ENCODE results near the gene DDX31.

DDX31 gene

GRCh38 chr9:132560616-132561202, 109.1 kb downstream of the DDX31 start:
- ATAC-seq (ENCODE audit: low read depth) (no peak), DNase-seq (ENCODE audit: low spot score) (no peak)
- TF ChIP-seq CTCF (IDR thresholded peaks at IDR 0.05; ENCODE audit: poor library complexity, severe bottlenecking) = no peak
- no peak overlapping the region for H3K27ac ChIP-seq (ENCODE audit: poor library complexity, severe bottlenecking)
- no peaks in the 10 kb centered on the region for H3K4me1 ChIP-seq (ENCODE audit: insufficient read depth, poor library complexity, severe bottlenecking)
- H3K36me3 ChIP-seq (ENCODE audit: low read depth) = no peaks in the 10 kb centered on the region
- H3K27me3 ChIP-seq (ENCODE audit: insufficient read depth, poor library complexity, severe bottlenecking) = peaks cover 61% of the 10 kb centered on the region
- no peak overlapping the region for H3K4me3 ChIP-seq (ENCODE audit: severe bottlenecking)
- H3K9me3 ChIP-seq (ENCODE audit: severe bottlenecking) = no peaks in the 10 kb centered on the region

- H3K9me3 ChIP-seq (ENCODE audit: severe bottlenecking) = no peaks in the 10 kb centered on the region
- peaks cover 66% of the 10 kb centered on the region for H3K27me3 ChIP-seq (ENCODE audit: insufficient read depth, poor library complexity, severe bottlenecking)
- H3K27ac ChIP-seq (ENCODE audit: poor library complexity, severe bottlenecking) = no peak overlapping the region
- DNase-seq (ENCODE audit: low spot score) (no peak), ATAC-seq (ENCODE audit: low read depth) (no peak)
- no peak overlapping the region for H3K4me3 ChIP-seq (ENCODE audit: severe bottlenecking)
- H3K36me3 ChIP-seq (ENCODE audit: low read depth) = no peaks in the 10 kb centered on the region
- H3K4me1 ChIP-seq (ENCODE audit: insufficient read depth, poor library complexity, severe bottlenecking) = no peaks in the 10 kb centered on the region
- no peak for TF ChIP-seq CTCF (IDR thresholded peaks at IDR 0.05; ENCODE audit: poor library complexity, severe bottlenecking)
These were observed 110.1 kb downstream of the DDX31 start for GRCh38 chr9:132559711-132560110.

GRCh38 chr9:132557159-132557558, 112.6 kb downstream of the DDX31 start:
- H3K27me3 ChIP-seq (ENCODE audit: insufficient read depth, poor library complexity, severe bottlenecking) = peaks cover 45% of the 10 kb centered on the region
- H3K36me3 ChIP-seq (ENCODE audit: low read depth) = no peaks in the 10 kb centered on the region
- no peak for ATAC-seq (ENCODE audit: low read depth)
- H3K27ac ChIP-seq (ENCODE audit: poor library complexity, severe bottlenecking) = no peak overlapping the region
- H3K9me3 ChIP-seq (ENCODE audit: severe bottlenecking) = no peaks in the 10 kb centered on the region
- no peak for TF ChIP-seq CTCF (IDR thresholded peaks at IDR 0.05; ENCODE audit: poor library complexity, severe bottlenecking)
- H3K4me3 ChIP-seq (ENCODE audit: severe bottlenecking) = no peak overlapping the region
- no peak for DNase-seq (ENCODE audit: low spot score)
- H3K4me1 ChIP-seq (ENCODE audit: insufficient read depth, poor library complexity, severe bottlenecking) = no peaks in the 10 kb centered on the region

- H3K4me3 ChIP-seq (ENCODE audit: severe bottlenecking) = no peak overlapping the region
- no peaks in the 10 kb centered on the region for H3K36me3 ChIP-seq (ENCODE audit: low read depth)
- no peak overlapping the region for H3K27ac ChIP-seq (ENCODE audit: poor library complexity, severe bottlenecking)
- no peaks in the 10 kb centered on the region for H3K9me3 ChIP-seq (ENCODE audit: severe bottlenecking)
- DNase-seq (ENCODE audit: low spot score) = no peak
- ATAC-seq (ENCODE audit: low read depth) = no peak
- H3K27me3 ChIP-seq (ENCODE audit: insufficient read depth, poor library complexity, severe bottlenecking) = peaks cover 41% of the 10 kb centered on the region
- no peak for TF ChIP-seq CTCF (IDR thresholded peaks at IDR 0.05; ENCODE audit: poor library complexity, severe bottlenecking)
- H3K4me1 ChIP-seq (ENCODE audit: insufficient read depth, poor library complexity, severe bottlenecking) = no peaks in the 10 kb centered on the region
These were observed 113.1 kb downstream of the DDX31 start for GRCh38 chr9:132556714-132557113.

- no peak for DNase-seq (ENCODE audit: low spot score)
- no peak for TF ChIP-seq CTCF (IDR thresholded peaks at IDR 0.05; ENCODE audit: poor library complexity, severe bottlenecking)
- H3K9me3 ChIP-seq (ENCODE audit: severe bottlenecking) = no peaks in the 10 kb centered on the region
- no peak overlapping the region for H3K4me3 ChIP-seq (ENCODE audit: severe bottlenecking)
- no peaks in the 10 kb centered on the region for H3K4me1 ChIP-seq (ENCODE audit: insufficient read depth, poor library complexity, severe bottlenecking)
- no peak for ATAC-seq (ENCODE audit: low read depth)
- no peak overlapping the region for H3K27ac ChIP-seq (ENCODE audit: poor library complexity, severe bottlenecking)
- H3K27me3 ChIP-seq (ENCODE audit: insufficient read depth, poor library complexity, severe bottlenecking) = peaks cover 36% of the 10 kb centered on the region
- H3K36me3 ChIP-seq (ENCODE audit: low read depth) = no peaks in the 10 kb centered on the region
These were observed 113.5 kb downstream of the DDX31 start for GRCh38 chr9:132556235-132556634.

Measured in RWPE2 (cell line).